Stimulated activated CD8-positive, alpha-beta memory T cell treated with anti-CD3 and anti-CD28 coated beads, Interleukin-15, amount 100 ng/mL, for 1 hour (primary cell): ENCODE measurements around the gene RNH1.
A peak's percentile ranks its signal among the peaks of the same experiment; 100 is the strongest.
"Not testable (repeated sequence)": the region's sequence is repeated elsewhere in the genome, so short reads cannot be mapped to it uniquely, and the experiment has no call there.

Experiments used
- DNase-seq: peaks from one replicate; pipeline ENCODE4 v3.0.0-alpha.2; 2020; ENCODE audit warnings: low read depth

Gene RNH1

GRCh38 chr11:520428-521176 is 13.6 kb upstream of the RNH1 start:
- no peak for DNase-seq

GRCh38 chr11:518463-519202 is 11.6 kb upstream of the RNH1 start:
- peak; percentile 67 for DNase-seq

DNA sequence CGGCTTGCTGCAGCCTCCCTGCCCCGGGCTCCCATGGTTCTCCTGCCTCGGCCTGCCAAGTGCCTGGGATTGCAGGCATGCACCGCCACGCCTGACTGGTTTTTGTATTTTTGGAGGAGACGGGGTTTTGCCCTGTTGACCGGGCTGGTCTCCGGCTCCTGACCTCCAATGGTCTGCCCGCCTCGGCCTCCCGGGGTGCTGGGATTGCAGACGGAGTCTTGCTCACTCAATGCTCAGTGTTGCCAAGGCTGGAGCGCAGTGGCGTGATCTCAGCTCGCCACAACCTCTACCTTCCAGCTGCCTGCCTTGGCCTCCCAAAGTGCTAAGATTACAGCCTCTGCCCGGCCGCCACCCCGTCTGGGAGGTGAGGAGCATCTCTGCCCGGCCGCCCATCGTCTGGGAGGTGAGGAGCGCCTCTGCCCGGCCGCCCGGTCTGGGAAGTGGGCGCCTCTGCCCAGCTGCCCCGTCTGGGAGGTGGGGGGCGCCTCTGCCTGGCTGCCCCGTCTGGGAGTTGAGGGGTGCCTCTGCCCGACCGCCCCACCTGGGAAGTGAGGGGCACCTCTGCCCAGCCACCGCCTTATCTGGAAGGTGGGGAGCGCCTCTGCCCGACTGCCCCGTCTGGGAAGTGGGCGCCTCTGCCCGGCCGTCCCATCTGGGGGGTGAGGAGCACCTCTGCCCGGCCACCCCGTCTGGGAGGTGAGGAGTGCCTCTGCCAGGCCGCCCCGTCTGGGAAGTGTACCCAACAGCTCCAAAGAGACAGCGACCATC is 10.1 kb upstream of the RNH1 start:
- not testable (repeated sequence) for DNase-seq

DNA sequence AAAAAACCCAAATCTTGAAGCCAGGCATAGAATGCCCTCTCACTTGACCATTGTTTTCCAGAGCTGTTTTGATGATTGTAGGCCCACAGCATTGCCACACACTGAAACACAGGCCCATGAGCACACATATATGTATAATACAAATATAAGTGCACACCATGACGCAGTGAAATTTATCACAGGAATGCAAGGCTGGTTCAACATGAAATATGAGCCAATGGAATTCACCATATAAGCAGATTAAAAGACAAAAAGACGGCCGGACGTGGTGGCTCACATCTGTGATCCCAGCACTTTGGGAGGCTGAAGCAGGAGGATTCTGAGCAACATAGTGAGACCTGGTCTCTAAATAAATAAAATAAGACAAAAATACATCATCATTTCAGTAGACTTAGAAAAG is 9.4 kb upstream of the RNH1 start:
- no peak for DNase-seq

DNA sequence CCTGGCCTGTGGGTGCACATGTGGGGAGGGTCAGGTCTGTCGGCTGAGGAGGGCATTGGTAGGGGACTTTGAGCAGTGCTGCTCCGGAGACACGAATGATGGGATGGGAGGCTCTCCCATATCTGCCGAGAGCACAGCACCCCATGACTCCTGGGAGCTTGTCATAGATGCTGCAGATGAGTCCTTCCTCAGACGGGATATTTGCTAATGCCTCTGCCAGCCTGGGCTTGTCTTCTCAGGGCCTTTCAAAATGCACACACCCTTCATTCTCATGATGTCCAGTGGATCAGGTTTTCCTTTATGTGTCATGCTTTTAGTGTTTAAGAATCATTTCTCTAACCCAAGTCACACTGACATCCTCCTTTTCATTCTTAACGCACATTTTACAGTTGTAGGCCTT is 8.1 kb upstream of the RNH1 start:
- no peak for DNase-seq

DNA sequence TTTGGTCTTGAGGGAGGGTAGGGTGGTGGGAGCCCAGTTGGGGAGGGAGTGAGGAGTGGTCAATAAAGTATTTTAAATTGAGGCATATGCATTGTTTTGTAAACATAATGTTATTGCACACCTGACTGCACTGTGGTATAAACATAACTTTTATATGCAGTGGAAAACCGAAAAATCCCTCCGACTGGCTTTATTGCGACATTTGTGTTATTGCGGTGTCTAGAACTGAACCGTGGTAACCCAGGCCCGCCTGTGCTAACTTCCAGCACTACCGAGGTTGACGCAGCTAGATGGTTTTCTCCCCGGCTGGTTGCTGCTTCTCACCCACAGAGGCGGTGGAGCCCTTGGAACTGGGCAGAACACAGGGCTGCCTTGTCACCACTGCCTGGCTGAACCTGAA is 7.6 kb upstream of the RNH1 start:
- no peak for DNase-seq

DNA sequence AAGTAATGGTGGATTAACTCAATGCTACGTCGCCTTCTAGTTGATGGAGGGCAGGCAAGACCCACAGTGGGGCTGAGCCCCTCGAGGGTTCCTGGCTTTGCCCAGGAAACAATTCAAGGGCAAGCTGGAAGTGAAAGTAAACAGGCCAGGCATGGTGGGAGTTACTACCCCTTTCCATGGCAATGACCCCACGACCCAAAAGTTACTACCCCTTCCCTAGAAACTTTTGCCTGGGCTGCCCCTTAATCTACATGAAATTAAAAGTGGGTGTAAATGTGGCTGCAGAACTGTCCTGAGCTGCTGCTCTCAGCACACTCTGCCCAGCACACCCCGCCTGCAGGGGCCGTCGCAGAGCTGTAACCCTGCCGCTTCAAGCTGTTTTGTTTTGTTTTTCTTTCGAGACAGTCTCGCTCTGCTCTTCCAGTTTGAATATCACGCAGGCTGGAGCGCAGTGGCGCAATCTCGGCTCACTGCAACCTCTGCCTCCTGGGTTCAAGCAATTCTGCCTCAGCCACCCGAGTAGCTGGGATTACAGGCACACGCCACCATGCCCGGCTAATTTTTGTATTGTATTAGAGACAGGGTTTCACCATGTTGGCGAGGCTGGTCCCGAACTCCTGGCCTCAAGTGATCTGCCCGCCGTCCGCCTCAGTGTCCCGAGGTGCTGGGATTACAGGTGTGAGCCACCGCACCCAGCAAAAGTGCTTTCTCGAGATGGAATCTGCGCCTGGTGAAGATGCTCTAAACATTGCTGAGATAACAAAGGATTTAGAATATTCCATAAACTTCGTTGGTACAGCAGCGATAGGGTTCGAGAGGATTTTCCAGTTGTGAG is 5.9 kb upstream of the RNH1 start:
- DNase-seq = no peak

DNA sequence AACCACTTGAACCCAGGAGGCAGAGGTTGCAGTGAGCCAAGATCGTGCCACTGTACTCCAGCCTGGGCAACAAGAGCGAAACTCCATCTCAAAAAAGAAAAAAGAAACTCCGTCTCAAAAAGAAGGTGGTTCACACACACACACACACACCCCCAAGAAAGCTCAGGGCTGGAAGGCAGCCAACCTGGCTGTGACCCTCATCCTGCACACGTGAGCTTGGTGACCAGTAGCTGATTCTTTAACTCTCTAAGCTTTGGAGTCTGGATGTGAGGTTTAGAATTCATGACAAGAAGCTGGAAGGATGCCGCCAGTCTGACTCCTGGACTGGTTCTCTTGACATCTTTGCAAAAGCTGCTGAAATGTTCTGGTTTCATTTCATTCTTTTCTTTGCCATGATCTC is 1.9 kb upstream of the RNH1 start:
- no peak for DNase-seq

GRCh38 chr11:507727-508515 is 879 bp upstream of the RNH1 start:
- DNase-seq = no peak

- peak; percentile 96 for DNase-seq
Measured at GRCh38 chr11:506238-506994, 626 bp downstream of the RNH1 start.

DNA sequence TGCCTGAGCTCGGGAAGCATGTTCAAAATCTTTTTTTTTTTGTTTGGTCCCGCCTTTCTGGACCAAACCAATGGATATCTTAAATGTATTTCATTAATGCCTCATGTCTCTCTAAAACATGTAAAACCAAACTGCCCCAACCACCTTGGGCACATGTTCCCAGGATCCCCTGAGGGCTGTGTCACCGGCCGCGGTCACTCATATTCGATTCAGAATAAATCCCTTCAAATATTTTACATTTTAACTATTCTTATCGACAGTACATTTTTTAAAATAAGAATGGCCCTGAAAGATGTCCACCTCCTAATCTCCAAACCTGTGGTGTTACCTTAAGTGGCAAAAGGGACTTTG is 2.1 kb downstream of the RNH1 start:
- no peak for DNase-seq

DNA sequence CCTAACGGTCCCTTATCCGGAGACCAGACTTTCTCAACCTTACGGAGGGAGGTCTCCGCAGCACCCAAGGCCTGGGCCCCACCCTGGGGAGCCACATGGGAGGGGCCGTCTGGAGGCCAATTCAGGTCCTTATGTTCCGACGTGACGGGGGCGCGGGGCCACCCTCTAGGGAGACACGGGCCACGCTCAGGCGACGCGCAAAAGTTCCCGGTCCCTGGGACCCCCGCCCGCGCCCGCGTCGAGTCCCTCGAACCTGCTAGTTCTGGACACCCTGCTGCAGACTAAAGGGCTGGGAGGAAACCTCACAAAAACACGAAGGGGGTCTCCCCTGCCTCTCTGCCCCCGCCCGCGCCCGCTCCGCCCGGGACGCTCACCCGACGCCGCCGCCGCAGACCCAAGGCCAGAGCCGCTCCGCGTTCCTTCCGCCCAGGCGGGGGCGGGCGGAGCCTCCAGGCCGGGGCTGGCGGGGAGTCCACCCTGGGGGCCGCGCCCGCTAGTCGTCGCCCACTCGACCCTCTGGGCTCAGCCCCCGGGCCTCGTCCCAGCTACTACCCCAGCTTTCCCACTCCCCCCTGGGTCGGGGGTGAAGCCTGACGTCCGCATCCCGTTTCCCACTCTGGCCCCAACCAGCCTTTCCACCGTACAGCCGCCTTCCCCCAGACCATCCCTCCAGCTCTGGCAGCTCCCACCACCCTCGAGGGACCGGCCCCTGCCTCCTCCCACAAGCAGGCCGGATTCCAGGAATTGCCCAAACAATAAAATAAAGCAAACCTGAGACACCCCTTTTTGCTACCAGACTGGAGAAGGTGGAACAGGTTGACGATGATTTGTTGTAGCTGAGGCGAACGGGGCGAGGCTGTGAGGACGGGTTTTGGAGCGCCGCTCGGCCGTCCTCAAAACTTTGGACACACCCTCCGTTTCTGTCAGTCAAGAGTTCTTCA is 2.7 kb downstream of the RNH1 start:
- no peak for DNase-seq

- no peak for DNase-seq
Measured at GRCh38 chr11:503179-503981, 3.7 kb downstream of the RNH1 start.

- no peak for DNase-seq
Measured at GRCh38 chr11:502288-503178, 4.5 kb downstream of the RNH1 start.

DNA sequence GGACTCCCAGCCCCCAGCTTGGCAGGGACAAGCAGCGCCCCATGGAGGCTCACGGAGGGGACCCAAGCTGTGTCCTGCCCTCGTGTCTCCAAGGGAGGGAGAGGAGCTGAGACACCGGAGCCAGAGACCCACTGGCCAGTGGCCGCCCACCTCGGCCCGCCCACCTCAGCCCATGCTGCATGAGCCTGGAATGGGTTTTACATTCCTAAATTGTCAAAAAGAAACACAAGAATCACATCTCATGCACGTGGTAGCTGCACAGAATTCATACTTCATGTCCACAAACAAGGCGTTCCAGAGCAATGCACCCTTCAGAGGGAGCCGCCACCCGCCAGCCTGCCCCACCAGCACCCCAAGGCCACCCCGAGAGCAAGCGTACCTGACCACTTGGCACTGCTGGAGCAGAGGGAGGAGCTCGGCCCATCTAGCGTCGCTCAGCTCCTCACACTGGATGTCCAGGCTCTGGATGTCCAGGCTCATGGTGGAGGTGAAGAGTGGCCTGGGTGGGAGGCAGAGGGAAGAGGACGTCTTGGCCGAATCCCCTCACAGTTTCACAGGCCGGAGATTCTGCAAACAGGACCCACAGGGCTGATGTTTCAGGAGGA is 5.3 kb downstream of the RNH1 start:
- no peak for DNase-seq

DNA sequence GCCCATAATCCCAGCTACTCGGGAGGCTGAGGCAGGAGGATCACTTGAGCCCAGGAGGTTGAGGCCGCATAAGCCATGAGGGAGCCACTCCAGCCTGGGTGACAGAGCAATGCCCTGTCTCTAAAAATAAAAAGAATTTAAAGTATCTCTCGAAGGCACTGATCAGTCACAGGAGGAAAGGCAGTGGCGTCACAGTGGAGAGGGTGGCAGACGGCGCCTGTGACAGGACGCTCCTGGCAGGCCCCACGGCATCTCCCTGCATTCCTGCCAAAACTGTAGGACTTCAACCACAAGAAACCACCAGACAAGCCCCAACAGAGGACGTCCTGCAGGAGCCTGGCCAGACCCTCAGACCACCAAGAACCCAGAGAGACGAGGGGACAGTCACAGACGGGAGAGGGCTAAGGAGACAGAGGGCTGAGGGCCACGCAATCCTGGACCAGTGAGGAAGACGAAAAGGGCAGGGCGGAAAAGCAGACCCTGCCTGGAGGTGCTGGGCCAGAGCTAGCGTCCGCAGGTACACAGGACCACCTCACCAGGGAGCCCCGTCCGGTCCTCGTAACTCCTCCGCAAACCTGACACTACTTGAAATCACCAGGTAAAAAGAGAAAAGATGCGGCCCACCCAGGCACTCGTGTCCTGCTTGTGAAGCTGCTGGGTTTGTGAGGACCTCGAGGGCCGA is 5.9 kb downstream of the RNH1 start:
- no peak for DNase-seq
